Kidney capillary endothelial cell (primary cell): ENCODE measurements around the gene SP1.
"Not testable (repeated sequence)": the region's sequence is repeated elsewhere in the genome, so short reads cannot be mapped to it uniquely, and the experiment has no call there.

Source experiments
- DNase-seq: peaks from one replicate; pipeline ENCODE4 v3.0.0-alpha.2; 2018; ENCODE audit warnings: low spot score

SP1 gene

DNA sequence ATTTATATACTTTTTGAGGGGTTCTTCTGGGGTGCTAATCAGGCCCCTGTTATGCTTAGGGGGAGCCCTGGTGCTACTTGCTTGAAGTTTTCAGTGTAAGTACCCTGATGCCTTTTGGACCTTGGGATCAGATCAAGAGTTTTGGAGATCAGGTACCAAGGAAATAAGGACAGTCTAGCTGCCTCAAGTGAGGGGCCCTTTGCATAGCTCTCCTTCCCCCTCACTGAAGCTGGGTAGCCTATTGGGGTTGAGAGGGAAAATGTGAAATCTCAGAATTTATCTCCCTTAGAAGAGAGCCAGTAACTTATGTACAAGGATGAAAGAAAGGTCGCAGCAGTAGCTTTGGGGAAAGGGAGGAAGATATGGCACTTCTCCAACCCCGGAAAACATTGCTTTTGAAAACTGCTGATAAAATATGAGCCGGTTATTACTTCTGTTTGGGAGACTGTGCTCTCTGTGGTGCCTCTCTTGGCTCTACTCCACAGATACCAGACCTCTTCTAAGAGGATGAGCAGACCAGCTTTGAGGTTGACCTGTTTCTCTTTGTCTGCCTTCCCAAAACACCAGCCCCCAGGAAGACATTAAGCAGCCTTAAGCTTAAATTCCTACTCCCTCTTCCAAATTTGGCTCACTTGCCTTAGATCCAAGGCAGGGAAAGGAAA is 34.9 kb downstream of the SP1 start:
- no peak for DNase-seq

- DNase-seq: not testable (repeated sequence)
These were observed 35.9 kb downstream of the SP1 start for GRCh38 chr12:53415752-53416389.

- DNase-seq: not testable (repeated sequence)
These were observed 37.4 kb downstream of the SP1 start for GRCh38 chr12:53417291-53417816.

GRCh38 chr12:53418221-53418620 is 38.2 kb downstream of the SP1 start:
- no peak for DNase-seq

DNA sequence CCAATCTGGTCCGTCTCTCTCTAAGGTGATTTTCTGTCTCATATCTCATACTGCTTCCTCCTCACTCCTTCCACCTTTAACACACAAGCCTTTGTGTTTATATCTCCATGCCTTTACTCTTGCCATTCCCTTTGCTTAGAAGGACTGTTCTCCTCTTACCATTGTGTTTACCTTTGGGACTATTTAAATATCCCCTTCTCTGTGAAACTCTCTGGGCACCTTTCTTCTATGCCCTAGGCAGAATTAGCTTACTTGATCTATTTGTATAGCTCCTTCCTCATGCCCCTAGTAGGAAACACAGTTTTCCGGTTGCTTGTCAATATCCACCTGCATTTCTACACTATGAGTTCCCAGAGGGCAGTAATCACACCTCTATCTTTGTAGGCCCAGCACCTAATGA is 39.8 kb downstream of the SP1 start:
- no peak for DNase-seq

DNA sequence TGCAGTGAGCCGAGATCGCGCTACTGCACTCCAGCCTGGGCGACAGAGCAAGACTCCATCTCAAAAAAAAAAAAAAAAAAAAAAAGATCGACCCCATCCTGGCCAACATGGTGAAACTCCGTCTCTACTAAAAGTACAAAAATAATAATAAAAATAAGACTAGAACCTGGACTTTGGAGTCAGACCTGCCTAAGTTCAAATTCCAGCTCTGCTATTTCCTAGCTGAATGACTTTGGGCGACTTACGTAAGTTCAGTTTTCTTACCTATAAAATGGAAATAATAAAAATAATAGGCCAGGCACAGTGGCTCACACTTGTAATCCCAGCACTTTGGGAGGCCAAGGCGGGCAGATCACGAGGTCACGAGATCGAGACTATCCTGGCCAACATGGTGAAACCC is 42.3 kb downstream of the SP1 start:
- not testable (repeated sequence) for DNase-seq

GRCh38 chr12:53423597-53423996 is 43.6 kb downstream of the SP1 start, which contains the start of gene AMHR2:
Gene AMHR2, plus strand, starts transcription at chr12:53423855. Its CDS starts 80 bp downstream, at chr12:53423935.
- no peak for DNase-seq

DNA sequence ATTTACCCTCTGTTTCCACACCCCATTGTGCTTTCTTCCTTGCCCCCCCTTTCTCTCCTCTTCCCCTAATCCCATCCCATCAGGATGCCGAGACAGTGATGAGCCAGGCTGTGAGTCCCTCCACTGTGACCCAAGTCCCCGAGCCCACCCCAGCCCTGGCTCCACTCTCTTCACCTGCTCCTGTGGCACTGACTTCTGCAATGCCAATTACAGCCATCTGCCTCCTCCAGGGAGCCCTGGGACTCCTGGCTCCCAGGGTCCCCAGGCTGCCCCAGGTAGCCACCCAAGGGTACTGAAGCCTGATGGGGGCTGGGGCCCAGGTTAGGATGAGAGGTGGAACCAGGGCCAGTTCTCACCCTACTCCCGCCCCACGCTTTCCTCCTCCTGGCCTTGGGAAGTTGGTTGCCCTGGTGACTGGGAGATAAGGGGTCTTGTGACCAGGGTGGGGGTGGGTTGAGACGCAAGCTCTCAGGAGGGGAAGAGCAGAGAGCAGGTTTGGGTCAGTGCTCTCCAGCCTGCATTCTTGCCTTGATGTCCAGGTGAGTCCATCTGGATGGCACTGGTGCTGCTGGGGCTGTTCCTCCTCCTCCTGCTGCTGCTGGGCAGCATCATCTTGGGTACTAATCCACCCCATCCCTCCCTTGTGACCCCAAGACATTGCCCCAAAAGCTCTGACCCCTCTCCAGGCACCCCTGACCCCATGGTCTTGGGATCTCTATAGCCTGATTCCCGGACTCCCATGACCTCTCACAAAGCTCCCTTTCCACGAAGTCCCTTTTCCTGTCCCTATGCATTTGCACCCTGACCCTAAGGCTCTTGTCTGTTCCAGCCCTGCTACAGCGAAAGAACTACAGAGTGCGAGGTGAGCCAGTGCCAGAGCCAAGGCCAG is 44.9 kb downstream of the SP1 start:
- DNase-seq: no peak

DNA sequence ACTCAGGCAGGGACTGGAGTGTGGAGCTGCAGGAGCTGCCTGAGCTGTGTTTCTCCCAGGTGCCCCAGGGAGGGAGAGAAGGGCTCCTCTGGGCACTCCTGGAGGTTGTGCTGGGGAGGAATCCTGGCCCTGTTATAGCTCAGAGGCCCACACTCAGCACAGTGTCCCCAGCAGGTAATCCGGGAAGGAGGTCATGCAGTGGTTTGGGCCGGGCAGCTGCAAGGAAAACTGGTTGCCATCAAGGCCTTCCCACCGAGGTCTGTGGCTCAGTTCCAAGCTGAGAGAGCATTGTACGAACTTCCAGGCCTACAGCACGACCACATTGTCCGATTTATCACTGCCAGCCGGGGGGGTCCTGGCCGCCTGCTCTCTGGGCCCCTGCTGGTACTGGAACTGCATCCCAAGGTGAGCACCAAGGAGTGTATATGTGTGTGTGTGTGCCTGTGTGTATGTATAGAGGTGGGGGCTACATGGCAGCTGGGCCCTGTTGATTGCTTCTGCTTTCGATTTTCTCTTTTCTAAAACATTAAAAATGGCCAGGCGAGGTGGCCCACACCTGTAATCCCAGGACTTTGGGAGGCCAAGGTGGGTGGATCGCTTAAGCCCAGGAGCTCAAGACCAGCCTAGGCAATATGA is 45.7 kb downstream of the SP1 start:
- no peak for DNase-seq

GRCh38 chr12:53427905-53428594 is 48.1 kb downstream of the SP1 start:
- no peak for DNase-seq

DNA sequence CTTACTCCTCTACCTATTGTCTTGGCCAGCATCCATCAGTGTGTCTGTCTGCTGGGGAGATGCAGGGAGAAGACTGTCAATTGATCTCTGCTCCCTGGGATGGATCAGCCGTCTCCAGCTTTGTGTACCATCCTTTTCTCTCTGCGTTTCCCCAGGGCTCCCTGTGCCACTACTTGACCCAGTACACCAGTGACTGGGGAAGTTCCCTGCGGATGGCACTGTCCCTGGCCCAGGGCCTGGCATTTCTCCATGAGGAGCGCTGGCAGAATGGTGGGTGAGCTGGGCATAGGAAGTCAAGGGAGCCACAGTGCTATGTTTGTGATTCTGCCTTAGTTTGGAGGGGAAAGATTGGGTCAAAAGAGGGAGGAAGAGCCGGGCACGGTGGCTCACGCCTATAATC is 48.8 kb downstream of the SP1 start:
- DNase-seq: no peak

- no peak for DNase-seq
These were observed 50.1 kb downstream of the SP1 start for GRCh38 chr12:53430116-53430515.

DNA sequence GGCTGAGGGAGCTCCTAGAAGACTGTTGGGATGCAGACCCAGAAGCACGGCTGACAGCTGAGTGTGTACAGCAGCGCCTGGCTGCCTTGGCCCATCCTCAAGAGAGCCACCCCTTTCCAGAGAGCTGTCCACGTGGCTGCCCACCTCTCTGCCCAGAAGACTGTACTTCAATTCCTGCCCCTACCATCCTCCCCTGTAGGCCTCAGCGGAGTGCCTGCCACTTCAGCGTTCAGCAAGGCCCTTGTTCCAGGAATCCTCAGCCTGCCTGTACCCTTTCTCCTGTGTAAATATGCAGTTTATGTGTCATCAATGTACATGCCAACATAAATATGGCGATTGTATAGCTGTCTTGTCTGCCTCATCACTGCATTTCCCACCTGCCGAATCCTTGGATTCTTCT is 51.2 kb downstream of the SP1 start:
- DNase-seq: no peak

DNA sequence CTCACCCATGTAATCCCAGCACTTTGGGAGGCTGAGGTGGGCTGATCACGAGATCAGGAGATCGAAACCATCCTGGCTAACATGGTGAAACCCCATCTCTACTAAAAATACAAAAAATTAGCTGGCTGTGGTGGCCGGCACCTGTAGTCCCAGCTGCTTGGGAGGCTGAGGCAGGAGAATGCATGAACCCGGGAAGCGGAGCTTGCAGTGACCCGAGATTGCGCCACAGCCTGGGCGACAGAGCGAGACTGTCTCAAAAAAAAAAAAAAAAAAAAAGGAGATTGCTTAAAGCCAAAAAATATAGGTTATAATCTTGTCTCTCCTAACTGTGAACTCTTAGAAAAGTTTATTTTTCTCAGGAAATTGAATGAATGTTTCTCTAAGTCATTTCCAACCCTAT is 55.4 kb downstream of the SP1 start:
- not testable (repeated sequence) for DNase-seq

GRCh38 chr12:53439582-53439981 is 59.6 kb downstream of the SP1 start:
- DNase-seq: not testable (repeated sequence)

DNA sequence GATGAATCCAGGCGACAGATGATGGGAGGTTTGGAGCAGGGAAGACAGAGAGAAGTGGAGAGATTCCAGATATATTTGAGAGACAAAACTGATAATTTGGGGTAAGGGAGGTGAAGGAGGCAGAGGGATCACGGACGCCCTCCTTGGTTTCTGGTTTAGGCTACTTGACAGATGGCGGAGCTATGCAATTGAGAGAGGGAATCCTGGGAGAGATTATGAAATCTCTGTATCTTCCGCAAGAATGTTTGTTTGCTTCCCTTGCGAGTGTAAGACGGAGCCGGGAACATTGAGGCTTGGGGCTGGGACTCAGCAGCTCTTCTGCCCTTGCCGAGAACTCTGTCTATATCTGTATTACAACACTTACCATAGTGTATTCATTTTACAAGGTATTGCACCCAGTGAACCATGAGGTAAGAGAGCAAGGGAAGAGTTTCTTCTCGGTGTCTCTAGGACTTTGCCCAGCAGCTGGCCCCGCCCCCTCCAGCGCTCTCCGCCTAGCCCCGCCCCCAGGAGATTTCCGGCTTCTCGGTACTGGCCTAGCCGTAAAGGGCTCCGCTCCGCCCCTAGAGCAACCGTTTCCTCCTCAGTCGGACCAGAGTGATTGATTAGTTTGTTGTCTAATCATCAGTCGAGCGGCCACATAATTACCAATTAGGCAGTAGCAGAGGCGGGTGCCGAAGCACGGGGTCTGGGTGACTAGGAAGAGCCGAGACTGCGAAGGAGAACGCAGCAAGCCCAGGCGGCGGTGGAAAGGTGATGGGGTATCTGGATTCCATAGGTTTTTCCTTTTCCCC is 61.3 kb downstream of the SP1 start, which contains the start of gene PRR13:
Gene PRR13 (plus strand): TSS at position 695 of the 794 bp plus-strand sequence. CDS start 981 bp downstream, outside the sequence.
- peak; percentile 100 for DNase-seq

DNA sequence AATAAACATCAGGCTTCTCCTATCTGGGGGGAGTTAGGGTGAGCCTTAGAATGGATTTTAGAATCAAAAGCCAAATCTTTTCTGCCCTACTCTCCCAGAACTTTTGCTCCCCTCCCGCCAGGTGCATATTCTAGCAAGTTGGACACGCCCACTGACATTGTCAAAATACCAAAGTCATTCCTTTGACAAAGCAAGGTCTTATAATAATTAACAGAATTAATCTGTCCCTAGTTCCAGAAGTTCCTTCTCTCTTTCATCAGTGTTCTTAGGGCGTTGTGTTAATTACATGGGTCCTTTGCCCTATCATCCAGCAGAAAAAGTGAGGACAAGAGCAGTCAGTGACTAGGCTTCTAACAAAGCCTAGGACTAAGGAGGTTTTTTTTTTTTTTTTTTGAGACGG is 64.0 kb downstream of the SP1 start:
- DNase-seq: no peak

DNA sequence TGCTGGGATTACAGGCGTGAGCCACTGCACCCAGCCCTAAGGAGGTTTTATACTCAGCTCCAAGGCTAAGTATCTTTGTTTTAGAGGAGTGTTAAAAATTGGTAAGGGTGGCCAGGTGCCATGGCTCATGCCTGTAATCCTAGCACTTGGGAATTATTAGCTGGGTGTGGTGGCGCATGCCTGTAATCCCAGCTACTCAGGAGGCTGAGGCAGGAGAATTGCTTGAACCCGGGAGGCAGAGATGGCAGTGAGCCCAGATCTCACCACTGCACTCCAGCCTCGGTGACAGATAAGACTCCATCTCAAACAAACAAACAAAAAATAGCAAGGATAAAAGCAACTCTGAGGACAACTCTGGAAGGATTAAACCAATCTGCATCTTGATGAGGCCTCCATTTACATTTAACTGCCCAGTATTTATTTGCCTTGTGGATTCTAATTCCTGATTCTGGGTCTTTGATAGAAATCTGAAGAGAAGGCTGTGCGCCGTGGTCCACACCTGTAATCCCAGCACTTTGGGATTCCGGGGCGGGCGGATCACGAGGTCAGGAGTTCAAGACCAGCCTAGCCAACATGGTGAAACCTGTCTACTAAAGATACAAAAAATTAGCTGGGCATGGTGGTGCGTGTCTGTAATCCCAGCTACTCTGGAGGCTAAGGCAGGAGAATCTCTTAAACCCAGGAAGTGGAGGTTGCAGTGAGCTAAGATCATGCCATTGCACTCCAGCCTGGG is 64.8 kb downstream of the SP1 start:
- DNase-seq: not testable (repeated sequence)

DNA sequence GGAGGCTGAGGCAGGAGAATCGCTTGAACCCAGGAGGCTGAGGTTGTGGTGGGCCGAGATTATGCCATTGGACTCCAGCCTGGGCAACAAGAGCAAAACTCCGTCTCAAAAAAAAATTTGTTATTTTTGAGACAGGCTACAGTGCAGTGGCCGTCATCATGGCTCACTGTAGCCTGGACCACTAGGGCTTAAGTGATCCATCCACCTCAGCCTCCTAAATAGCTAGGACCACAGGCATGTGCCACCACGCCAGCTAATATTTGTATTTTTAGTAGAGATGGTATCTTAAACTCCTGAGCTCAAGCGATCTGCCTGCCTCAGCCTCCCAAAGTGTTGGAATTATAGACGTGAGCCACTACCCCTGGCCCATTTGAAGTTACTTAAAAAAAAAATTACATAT is 71.0 kb downstream of the SP1 start:
- no peak for DNase-seq

DNA sequence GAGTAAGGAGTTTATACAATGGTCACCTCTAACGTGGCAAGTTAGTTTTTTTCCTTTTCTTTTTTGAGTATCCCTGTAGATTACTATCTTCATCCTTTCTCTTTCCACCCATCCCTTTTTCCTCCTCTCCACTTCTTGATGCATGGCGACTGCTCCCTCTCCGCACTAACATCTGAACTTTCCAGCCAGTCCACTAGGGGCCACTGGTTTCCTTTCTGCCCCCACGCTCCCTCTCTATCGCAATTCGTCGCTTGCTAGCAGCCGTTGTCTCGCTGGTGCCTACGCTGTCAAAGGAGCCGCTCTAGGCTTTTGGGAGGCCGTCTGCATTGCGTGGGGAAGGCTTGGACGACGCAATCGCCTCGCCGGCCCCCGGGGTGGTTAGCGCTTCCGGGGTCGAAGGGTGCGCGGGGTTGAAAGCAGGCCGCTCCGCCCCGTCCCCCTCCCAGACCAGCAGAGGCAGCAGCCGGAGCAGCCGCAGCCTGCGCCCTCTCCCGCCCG is 71.7 kb downstream of the SP1 start, which contains the start of gene PCBP2:
Gene PCBP2 (plus strand): TSS at position 442 of the 498 bp plus-strand sequence. CDS start 2,699 bp downstream, outside the sequence.
- peak; percentile 100 for DNase-seq
